ENCODE results near the gene ACSS2.

Gene ACSS2

DNA sequence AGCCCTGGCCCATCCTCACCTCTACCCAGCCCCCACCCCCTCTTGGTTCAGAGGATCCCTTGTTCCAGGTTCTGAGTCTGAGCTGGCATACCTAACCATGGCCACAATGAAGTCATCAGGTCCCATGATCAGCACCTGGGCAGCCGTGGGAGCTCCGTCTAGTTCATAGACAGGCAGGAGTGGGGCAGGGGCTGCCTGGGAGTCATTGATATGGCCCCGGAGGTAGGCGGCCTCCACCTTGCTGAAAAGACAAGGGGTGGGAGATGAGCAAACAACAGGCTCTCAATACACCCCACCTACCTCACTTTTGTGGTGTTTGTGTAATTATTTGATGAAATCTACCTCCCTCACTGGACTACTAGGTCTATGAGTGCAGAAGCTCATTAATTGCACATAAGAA, 24.1 kb upstream of the ACSS2 start:
- no peak for TF ChIP-seq POLR2AphosphoS5 (IDR thresholded peaks at IDR 0.05; ENCODE audit: low read depth)
- TF ChIP-seq, protein P1, sequence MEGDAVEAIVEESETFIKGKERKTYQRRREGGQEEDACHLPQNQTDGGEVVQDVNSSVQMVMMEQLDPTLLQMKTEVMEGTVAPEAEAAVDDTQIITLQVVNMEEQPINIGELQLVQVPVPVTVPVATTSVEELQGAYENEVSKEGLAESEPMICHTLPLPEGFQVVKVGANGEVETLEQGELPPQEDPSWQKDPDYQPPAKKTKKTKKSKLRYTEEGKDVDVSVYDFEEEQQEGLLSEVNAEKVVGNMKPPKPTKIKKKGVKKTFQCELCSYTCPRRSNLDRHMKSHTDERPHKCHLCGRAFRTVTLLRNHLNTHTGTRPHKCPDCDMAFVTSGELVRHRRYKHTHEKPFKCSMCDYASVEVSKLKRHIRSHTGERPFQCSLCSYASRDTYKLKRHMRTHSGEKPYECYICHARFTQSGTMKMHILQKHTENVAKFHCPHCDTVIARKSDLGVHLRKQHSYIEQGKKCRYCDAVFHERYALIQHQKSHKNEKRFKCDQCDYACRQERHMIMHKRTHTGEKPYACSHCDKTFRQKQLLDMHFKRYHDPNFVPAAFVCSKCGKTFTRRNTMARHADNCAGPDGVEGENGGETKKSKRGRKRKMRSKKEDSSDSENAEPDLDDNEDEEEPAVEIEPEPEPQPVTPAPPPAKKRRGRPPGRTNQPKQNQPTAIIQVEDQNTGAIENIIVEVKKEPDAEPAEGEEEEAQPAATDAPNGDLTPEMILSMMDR (IDR thresholded peaks at IDR 0.05; ENCODE audit: insufficient read depth, low read length): no peak
- TF ChIP-seq GABPA (IDR thresholded peaks at IDR 0.05; ENCODE audit: low read depth): no peak
- TF ChIP-seq SPI1 (IDR thresholded peaks at IDR 0.05; ENCODE audit: borderline replicate concordance, low read depth): no peak
- TF ChIP-seq REST (IDR thresholded peaks at IDR 0.05; ENCODE audit: insufficient replicate concordance, low read depth): no peak
- Histone ChIP-seq H3K27me3 (ENCODE audit: insufficient read depth, poor library complexity, severe bottlenecking) (no peaks in the 10 kb centered on the region), H3K4me3 (replicated peaks; ENCODE audit: insufficient read depth, low read length) (no peak overlapping the region), H3K27ac (replicated peaks) (no peak overlapping the region)
- no peak for DNase-seq (ENCODE audit: low read depth in 1 of 2, low spot score in 1 of 2)

GRCh38 chr20:34859367-34859766, 17.0 kb upstream of the ACSS2 start:
- no peak for DNase-seq (ENCODE audit: low read depth in 1 of 2, low spot score in 1 of 2)
- H3K27ac ChIP-seq (replicated peaks): no peak overlapping the region
- no peak overlapping the region for H3K4me3 ChIP-seq (replicated peaks; ENCODE audit: insufficient read depth, low read length)
- TF ChIP-seq REST (IDR thresholded peaks at IDR 0.05; ENCODE audit: insufficient replicate concordance, low read depth): no peak
- TF ChIP-seq SPI1 (IDR thresholded peaks at IDR 0.05; ENCODE audit: borderline replicate concordance, low read depth): no peak
- no peak for TF ChIP-seq POLR2AphosphoS5 (IDR thresholded peaks at IDR 0.05; ENCODE audit: low read depth)
- no peak for TF ChIP-seq GABPA (IDR thresholded peaks at IDR 0.05; ENCODE audit: low read depth)
- TF ChIP-seq, protein P1 (IDR thresholded peaks at IDR 0.05; ENCODE audit: insufficient read depth, low read length): no peak
- no peaks in the 10 kb centered on the region for H3K27me3 ChIP-seq (ENCODE audit: insufficient read depth, poor library complexity, severe bottlenecking)

- DNase-seq (ENCODE audit: low read depth in 1 of 2, low spot score in 1 of 2): no peak
- TF ChIP-seq GABPA (IDR thresholded peaks at IDR 0.05; ENCODE audit: low read depth) (no peak), POLR2AphosphoS5 (IDR thresholded peaks at IDR 0.05; ENCODE audit: low read depth) (no peak), REST (IDR thresholded peaks at IDR 0.05; ENCODE audit: insufficient replicate concordance, low read depth) (no peak), SPI1 (IDR thresholded peaks at IDR 0.05; ENCODE audit: borderline replicate concordance, low read depth) (no peak)
- TF ChIP-seq, protein P1 (IDR thresholded peaks at IDR 0.05; ENCODE audit: insufficient read depth, low read length): no peak
- Histone ChIP-seq H3K4me3 (replicated peaks; ENCODE audit: insufficient read depth, low read length) (no peak overlapping the region), H3K27me3 (ENCODE audit: insufficient read depth, poor library complexity, severe bottlenecking) (no peaks in the 10 kb centered on the region), H3K27ac (replicated peaks) (no peak overlapping the region)
These were observed 16.4 kb upstream of the ACSS2 start for GRCh38 chr20:34859826-34860545.
